ENCODE measurements around the gene SCMH1. TPM values are rescaled to one million over a fixed set of nuclear protein-coding genes. Genes with fewer than 3 reads are reported as not detected.

Gene SCMH1
- total and polyA plus RNA-seq, 2 experiments from 2014 or later, result 15.0 to 19.4 TPM

DNA sequence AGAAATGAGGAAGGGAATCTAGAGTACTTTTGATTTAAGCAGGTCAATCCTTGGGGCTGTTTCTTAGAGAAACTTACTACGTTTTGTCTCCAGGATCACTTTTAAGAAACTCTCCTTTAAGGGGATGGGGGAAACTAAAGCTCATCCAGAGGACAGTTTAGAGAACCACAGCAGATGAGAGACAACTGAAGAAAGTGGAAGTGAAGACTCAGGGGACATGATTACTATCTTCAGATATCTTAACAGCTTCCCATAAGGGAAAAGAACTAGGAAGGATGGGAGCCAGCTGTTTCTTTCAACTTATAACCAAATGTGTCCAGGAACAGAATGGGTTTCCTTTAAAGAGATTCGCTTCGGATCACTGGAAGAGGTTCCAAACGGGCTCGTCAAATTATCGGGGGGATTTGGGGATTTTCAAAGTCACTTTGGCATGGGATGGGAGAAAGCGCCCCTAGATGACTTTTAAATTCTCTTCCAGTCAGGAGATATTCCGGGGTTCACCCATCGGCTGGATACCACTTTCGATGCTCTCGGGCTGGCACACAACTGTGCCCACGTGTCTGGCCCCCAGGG, 1.2 kb downstream of the SCMH1 start (continued):
- TF ChIP-seq, protein P1, sequence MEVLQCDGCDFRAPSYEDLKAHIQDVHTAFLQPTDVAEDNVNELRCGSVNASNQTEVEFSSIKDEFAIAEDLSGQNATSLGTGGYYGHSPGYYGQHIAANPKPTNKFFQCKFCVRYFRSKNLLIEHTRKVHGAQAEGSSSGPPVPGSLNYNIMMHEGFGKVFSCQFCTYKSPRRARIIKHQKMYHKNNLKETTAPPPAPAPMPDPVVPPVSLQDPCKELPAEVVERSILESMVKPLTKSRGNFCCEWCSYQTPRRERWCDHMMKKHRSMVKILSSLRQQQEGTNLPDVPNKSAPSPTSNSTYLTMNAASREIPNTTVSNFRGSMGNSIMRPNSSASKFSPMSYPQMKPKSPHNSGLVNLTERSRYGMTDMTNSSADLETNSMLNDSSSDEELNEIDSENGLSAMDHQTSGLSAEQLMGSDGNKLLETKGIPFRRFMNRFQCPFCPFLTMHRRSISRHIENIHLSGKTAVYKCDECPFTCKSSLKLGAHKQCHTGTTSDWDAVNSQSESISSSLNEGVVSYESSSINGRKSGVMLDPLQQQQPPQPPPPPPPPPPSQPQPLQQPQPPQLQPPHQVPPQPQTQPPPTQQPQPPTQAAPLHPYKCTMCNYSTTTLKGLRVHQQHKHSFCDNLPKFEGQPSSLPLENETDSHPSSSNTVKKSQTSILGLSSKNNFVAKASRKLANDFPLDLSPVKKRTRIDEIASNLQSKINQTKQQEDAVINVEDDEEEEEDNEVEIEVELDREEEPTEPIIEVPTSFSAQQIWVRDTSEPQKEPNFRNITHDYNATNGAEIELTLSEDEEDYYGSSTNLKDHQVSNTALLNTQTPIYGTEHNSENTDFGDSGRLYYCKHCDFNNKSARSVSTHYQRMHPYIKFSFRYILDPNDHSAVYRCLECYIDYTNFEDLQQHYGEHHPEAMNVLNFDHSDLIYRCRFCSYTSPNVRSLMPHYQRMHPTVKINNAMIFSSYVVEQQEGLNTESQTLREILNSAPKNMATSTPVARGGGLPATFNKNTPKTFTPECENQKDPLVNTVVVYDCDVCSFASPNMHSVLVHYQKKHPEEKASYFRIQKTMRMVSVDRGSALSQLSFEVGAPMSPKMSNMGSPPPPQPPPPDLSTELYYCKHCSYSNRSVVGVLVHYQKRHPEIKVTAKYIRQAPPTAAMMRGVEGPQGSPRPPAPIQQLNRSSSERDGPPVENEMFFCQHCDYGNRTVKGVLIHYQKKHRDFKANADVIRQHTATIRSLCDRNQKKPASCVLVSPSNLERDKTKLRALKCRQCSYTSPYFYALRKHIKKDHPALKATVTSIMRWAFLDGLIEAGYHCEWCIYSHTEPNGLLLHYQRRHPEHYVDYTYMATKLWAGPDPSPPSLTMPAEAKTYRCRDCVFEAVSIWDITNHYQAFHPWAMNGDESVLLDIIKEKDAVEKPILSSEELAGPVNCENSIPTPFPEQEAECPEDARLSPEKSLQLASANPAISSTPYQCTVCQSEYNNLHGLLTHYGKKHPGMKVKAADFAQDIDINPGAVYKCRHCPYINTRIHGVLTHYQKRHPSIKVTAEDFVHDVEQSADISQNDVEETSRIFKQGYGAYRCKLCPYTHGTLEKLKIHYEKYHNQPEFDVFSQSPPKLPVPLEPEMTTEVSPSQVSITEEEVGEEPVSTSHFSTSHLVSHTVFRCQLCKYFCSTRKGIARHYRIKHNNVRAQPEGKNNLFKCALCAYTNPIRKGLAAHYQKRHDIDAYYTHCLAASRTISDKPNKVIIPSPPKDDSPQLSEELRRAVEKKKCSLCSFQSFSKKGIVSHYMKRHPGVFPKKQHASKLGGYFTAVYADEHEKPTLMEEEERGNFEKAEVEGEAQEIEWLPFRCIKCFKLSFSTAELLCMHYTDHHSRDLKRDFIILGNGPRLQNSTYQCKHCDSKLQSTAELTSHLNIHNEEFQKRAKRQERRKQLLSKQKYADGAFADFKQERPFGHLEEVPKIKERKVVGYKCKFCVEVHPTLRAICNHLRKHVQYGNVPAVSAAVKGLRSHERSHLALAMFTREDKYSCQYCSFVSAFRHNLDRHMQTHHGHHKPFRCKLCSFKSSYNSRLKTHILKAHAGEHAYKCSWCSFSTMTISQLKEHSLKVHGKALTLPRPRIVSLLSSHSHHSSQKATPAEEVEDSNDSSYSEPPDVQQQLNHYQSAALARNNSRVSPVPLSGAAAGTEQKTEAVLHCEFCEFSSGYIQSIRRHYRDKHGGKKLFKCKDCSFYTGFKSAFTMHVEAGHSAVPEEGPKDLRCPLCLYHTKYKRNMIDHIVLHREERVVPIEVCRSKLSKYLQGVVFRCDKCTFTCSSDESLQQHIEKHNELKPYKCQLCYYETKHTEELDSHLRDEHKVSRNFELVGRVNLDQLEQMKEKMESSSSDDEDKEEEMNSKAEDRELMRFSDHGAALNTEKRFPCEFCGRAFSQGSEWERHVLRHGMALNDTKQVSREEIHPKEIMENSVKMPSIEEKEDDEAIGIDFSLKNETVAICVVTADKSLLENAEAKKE (CRISPR knock-in tag; IDR thresholded peaks at IDR 0.05), result no peak
- TF ChIP-seq JUNB (IDR thresholded peaks at IDR 0.05; ENCODE audit: unreplicated experiment) (no peak), POLR2AphosphoS5 (IDR thresholded peaks at IDR 0.05; ENCODE audit: low read depth) (no peak), CTCF (conservative IDR thresholded peaks at IDR 0.05; ENCODE audit: low read depth in 2 of 2) (no peak), ZNF114 (CRISPR knock-in tag; IDR thresholded peaks at IDR 0.05) (no peak), ZNF331 (CRISPR knock-in tag; IDR thresholded peaks at IDR 0.05; ENCODE audit: low read depth) (no peak), CREB1 (CRISPR knock-in tag; IDR thresholded peaks at IDR 0.05; ENCODE audit: low read depth) (no peak)
- TF ChIP-seq, protein P2, sequence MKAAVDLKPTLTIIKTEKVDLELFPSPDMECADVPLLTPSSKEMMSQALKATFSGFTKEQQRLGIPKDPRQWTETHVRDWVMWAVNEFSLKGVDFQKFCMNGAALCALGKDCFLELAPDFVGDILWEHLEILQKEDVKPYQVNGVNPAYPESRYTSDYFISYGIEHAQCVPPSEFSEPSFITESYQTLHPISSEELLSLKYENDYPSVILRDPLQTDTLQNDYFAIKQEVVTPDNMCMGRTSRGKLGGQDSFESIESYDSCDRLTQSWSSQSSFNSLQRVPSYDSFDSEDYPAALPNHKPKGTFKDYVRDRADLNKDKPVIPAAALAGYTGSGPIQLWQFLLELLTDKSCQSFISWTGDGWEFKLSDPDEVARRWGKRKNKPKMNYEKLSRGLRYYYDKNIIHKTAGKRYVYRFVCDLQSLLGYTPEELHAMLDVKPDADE (IDR thresholded peaks at IDR 0.05), result no peak
